GM10847 (cell line): Measurements from ENCODE around the gene STAM.

Experiments used
- POLR2A ChIP-seq: IDR thresholded peaks from 2 replicates; pipeline ENCODE4 v1.6.1; 2011; ENCODE audit not compliant: insufficient read length; ENCODE audit errors: extremely low read depth

Gene STAM

GRCh38 chr10:17640331-17640816 lies 3.6 kb upstream of the STAM start:
- no peak for TF ChIP-seq POLR2A

GRCh38 chr10:17643339-17643754 lies 604 bp upstream of the STAM start:
- no peak for TF ChIP-seq POLR2A

- no peak for TF ChIP-seq POLR2A
These were observed 563 bp downstream of the STAM start for GRCh38 chr10:17644485-17644943.

GRCh38 chr10:17645621-17646345 lies 1.8 kb downstream of the STAM start:
- no peak for TF ChIP-seq POLR2A

- TF ChIP-seq POLR2A: no peak
These were observed 3.4 kb downstream of the STAM start for GRCh38 chr10:17647326-17647725.

GRCh38 chr10:17648243-17649035 lies 4.5 kb downstream of the STAM start:
- no peak for TF ChIP-seq POLR2A

- no peak for TF ChIP-seq POLR2A
These were observed 5.1 kb downstream of the STAM start for GRCh38 chr10:17649052-17649451.

- no peak for TF ChIP-seq POLR2A
These were observed 5.9 kb downstream of the STAM start for GRCh38 chr10:17649836-17650235.

GRCh38 chr10:17650416-17650815 lies 6.5 kb downstream of the STAM start:
- no peak for TF ChIP-seq POLR2A

- no peak for TF ChIP-seq POLR2A
These were observed 7.9 kb downstream of the STAM start for GRCh38 chr10:17651896-17652295.

GRCh38 chr10:17652585-17652984 lies 8.6 kb downstream of the STAM start:
- TF ChIP-seq POLR2A: no peak

- TF ChIP-seq POLR2A: no peak
These were observed 11.1 kb downstream of the STAM start for GRCh38 chr10:17655009-17655408.

GRCh38 chr10:17655567-17656146 lies 11.7 kb downstream of the STAM start:
- no peak for TF ChIP-seq POLR2A

- TF ChIP-seq POLR2A: no peak
These were observed 13.2 kb downstream of the STAM start for GRCh38 chr10:17657103-17657500.

GRCh38 chr10:17659365-17659764 lies 15.4 kb downstream of the STAM start:
- no peak for TF ChIP-seq POLR2A

- no peak for TF ChIP-seq POLR2A
These were observed 17.0 kb downstream of the STAM start for GRCh38 chr10:17660921-17661320.
